GM10266 (cell line): Measurements from ENCODE around the gene DCAF12.
"Not testable (repeated sequence)": the region's sequence is repeated elsewhere in the genome, so short reads cannot be mapped to it uniquely, and the experiment has no call there.

Source experiments
- DNase-seq: peaks from one replicate; pipeline ENCODE4 v3.0.0; 2012; ENCODE audit errors: extremely low spot score
- TF ChIP-seq, protein P1 (sequence below): IDR thresholded peaks from 2 replicates; pipeline ENCODE4 v1.5.1; 2012; ENCODE audit warnings: mild to moderate bottlenecking, low read depth; ENCODE audit not compliant: control insufficient read depth, insufficient read depth; ENCODE audit errors: missing control alignments

DCAF12 gene

DNA sequence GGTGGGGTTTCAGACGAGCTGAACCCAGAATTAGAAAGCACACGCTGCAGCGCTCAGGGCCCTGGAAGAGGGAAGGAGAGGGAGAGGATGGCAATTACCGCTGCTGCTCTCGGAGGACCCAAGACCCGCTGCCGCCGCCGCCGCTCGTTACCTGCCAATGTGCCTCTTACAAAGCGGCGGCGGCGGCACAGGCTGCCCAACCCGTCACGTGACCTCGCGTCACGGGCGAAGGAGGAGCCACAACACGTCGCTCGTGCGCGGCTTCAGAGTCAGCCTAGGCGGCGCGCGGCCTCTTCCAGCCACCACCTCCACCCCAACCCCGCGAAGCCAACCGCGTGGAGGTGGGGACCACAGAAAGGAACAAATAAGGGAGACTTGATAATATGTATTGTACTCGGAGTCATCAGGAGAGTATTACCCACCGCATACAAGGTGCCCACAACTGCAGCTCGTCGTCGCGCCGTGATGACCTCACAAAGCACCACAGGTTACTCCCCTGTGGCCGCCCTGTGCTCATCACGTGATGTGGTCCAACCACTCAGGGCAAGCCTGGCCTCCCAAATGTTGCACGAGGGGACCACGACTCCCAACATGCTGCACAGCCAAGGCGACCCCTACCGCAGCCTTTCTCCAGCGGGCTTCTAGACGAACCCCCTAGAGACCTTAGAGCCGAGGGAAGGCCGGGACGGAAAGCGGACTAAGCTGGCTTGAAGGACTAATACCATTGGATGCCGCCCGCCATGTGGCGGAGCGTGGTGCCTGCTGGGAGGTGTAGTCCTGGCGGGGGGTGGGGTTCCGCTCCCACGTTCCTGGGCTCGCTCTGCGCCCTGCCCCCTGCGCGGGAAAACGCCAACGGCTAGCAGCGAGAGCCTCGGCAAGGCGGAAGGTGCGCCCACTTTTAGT lies 77.5 kb downstream of the DCAF12 start, which contains the start of gene UBAP2:
UBAP2 (minus strand) TSS at position 161 of the 903 bp plus-strand sequence. CDS start 31,739 bp downstream, outside the sequence.
- TF ChIP-seq, protein P1, sequence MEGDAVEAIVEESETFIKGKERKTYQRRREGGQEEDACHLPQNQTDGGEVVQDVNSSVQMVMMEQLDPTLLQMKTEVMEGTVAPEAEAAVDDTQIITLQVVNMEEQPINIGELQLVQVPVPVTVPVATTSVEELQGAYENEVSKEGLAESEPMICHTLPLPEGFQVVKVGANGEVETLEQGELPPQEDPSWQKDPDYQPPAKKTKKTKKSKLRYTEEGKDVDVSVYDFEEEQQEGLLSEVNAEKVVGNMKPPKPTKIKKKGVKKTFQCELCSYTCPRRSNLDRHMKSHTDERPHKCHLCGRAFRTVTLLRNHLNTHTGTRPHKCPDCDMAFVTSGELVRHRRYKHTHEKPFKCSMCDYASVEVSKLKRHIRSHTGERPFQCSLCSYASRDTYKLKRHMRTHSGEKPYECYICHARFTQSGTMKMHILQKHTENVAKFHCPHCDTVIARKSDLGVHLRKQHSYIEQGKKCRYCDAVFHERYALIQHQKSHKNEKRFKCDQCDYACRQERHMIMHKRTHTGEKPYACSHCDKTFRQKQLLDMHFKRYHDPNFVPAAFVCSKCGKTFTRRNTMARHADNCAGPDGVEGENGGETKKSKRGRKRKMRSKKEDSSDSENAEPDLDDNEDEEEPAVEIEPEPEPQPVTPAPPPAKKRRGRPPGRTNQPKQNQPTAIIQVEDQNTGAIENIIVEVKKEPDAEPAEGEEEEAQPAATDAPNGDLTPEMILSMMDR = no peak
- peak; percentile 90 for DNase-seq

DNA sequence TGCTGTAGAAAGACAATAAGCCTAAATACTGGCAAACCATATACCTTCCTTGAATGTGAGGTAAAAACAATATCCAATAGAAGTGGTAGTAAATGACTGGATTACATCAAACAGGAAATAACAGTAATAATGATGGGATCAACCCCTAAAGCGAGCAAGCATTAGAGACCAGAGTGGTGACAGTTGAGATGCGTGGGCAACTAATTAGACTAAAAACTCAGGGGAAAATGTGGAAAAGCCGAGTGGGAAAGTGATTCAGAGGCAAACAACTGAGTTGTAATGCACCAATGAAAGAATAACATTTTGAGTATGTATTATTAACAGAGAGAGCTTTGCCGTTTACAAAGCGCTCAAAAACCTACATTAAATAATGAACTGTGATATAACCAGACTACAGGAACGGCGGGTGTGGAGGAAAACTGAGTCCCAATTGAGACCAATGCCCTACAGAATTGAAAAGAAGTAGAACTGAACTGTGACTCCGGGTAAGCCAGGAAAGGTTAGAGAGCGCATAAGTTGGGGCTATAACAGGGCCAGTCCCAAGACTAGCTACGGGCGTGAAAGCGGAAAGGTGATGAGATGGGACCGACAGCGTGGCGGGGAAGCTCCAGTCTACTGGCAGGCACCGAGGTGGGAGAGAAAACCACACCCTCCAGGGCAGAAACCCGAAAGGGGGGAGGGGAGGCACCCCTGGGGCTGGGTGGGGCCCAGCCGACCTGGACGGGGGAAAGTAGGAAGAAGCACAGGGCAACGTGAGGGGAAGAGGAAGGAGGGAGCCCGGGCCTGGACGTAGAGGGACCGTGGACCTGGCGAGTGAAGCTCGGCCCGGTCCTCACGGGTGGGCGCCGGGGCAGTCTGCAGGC lies 78.4 kb downstream of the DCAF12 start:
- TF ChIP-seq, protein P1 = no peak
- peak; percentile 53 for DNase-seq

DNA sequence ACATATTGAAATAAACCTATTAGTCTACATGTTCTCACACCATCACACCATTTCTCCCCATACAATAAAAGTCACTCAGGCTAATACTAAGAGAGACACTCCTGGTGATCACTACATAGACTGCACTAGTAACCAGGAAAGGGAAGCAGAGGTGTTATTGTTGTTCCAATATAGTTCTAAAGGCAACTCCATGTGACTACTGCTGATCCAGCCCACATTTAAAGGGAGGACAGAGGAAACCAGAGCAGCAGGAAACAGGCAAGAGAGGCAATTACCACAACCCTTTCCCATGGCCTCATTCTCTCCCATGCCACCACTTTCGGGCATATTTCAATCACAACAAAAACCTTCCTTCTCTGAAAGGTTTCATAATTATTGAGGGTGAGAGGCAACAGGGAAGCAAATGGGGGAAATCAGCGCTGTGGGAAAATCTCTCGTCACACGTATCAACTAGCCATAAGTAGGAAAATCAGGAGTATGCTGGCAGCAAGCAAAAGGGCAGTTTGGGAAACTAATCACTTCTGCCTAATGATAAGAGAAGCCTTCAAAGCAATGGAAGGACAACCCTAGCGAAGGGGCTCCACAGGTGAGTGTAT lies 79.6 kb downstream of the DCAF12 start:
- no peak for DNase-seq
- TF ChIP-seq, protein P1 = no peak

DNA sequence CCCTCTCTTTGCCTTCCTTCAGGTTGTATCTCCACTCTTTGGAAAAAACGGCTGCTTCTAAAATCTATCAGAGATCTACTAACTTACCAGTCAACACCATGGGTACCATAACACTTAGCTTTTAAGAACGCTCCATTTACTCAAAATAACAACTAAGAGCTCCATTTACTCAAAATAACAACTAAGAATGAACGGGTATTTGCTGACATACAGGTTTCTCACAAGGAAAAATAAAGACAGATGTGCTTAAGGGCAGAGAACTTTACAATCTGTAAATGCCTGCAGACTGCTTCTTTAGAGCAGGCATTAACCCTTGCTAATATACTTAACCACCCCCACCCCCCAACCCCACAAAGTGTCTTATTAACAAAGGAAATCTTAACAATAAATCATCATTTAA lies 80.6 kb downstream of the DCAF12 start:
- TF ChIP-seq, protein P1 = no peak
- no peak for DNase-seq

DNA sequence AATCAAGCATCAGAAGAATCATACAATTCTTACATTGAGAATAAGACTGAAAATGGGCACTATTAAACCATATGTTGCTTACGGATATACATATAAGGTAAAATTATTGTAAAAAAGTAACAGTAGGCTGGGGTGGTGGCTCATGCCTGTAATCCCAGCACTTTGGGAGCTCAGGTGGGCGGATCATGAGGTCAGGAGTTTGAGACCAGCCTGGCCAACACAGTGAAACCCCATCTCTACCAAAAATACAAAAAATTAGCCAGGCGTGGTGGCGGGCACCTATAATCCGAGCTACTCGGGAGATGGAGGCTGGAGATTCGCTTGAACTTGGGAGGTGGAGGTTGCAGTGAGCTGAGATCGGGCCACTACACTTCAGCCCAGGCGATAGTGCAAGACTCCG lies 84.4 kb downstream of the DCAF12 start:
- not testable (repeated sequence) for DNase-seq

DNA sequence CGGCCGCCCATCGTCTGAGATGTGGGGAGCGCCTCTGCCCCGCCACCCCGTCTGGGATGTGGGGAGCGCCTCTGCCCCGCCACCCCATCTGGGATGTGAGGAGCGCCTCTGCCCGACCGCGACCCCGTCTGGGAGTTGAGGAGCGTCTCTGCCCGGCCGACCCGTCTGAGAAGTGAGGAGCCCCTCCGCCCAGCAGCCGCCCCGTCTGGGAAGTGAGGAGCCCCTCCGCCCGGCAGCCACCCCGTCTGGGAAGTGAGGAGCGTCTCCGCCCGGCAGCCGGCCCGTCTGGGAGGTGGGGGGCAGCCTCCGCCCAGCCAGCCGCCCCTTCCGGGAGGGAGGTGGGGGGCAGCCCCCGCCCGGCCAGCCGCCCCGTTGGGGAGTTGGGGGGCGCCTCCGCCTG lies 87.6 kb downstream of the DCAF12 start:
- DNase-seq = not testable (repeated sequence)

DNA sequence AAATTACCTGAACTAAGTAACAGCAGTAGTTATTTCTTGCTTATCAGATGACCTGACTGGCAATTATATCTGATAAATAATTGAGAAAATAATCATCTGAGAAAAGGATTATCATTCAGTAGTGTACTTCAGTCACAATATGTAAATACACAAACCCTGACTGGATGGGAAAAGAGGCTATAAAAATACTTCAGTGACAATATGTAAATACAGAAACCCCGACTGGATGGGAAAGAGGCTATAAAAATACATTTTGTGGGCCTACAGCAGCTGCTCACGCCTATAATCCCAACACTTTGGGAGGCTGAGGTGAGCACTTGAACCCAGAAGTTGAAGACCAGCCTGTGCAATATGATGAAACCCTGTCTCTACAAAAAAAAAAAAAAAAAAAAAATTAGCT lies 88.9 kb downstream of the DCAF12 start:
- no peak for DNase-seq
- TF ChIP-seq, protein P1 = no peak
